Psoas muscle (tissue), 8 donors: Measurements from ENCODE around the gene UBAP1L. TPM values are rescaled to one million over a fixed set of nuclear protein-coding genes. Genes with fewer than 3 reads are reported as not detected.
A peak's percentile ranks its signal among the peaks of the same experiment; 100 is the strongest.
"Not testable (repeated sequence)": the region's sequence is repeated elsewhere in the genome, so short reads cannot be mapped to it uniquely, and the experiment has no call there.

Experiments
- ATAC-seq, 4 donors: fragments of 200-7000 bp; cut with Tn5 transposase; one replicate each; pipeline ENCODE4 v1.9.1; 2020; ENCODE audit warnings: moderate library complexity in 3 of 4, mild to moderate bottlenecking in 2 of 4
- DNase-seq, 2 donors: peaks; one replicate each; pipeline ENCODE4 v3.0.0-alpha.2; 2020
- H3K27ac ChIP-seq: fragments of 200-600 bp; one replicate; pipeline ENCODE4 v1.8.0; 2022
- H3K27me3 ChIP-seq, 3 donors: fragments of 200-600 bp in 1 of 3; one replicate each; pipeline versions ENCODE4 v1.6.1 to v1.8.0; 2013 to 2022; ENCODE audit warnings: low read length in 2 of 3, mild to moderate bottlenecking in 2 of 3, moderate library complexity in 1 of 3; ENCODE audit not compliant: insufficient read depth in 3 of 3
- H3K36me3 ChIP-seq, 2 donors: fragments of 200-600 bp in 1 of 2; one replicate each; pipeline versions ENCODE4 v1.6.1 to v1.8.0; 2013 to 2022; ENCODE audit warnings: low read depth in 1 of 2, mild to moderate bottlenecking in 1 of 2, moderate library complexity in 1 of 2; ENCODE audit not compliant: insufficient read depth in 1 of 2
- H3K4me1 ChIP-seq: fragments of 200-600 bp; one replicate; pipeline ENCODE4 v1.8.0; 2022
- H3K4me3 ChIP-seq: fragments of 200-600 bp; one replicate; pipeline ENCODE4 v1.8.0; 2022; ENCODE audit warnings: mild to moderate bottlenecking
- H3K9me3 ChIP-seq: fragments of 200-600 bp; one replicate; pipeline ENCODE4 v1.8.0; 2022
- CTCF ChIP-seq: fragments of 200-600 bp; IDR thresholded peaks from one replicate; pipeline ENCODE4 v1.8.0; 2022; ENCODE audit warnings: antibody characterized with exemption
- WGBS, 3 donors: extraction: QIAGEN DNeasy Blood & Tissue Kit; methylation state at CpG; one replicate each; pipeline versions ENCODE4 v1.1.6 to v1.1.7; 2013; 5-methylcytosine and 5-hydroxymethylcytosine counted together
- intact Hi-C, 2 donors: fragments of 100-400 bp; cut with DNase I; formaldehyde crosslinking; loops; one replicate each; pipeline versions ENCODE4 v1.11.0 to v1.14.2; 2022
- polyA plus RNA-seq, 3 donors: library from polyadenylated mRNA; stranded (reverse); fragments of 200-250 nt; gene quantifications; one replicate each; pipeline ENCODE4 v1.2.3, GENCODE V29; 2013
- total RNA-seq, 4 donors: library from RNA; stranded (reverse); fragmentation: NEBNext Ultra II Directional in 2 of 4; extraction: Animal tissue kit (Norgen Biotek cat#: 25700) in 2 of 4; gene quantifications; one replicate each; pipeline versions ENCODE4 v1.2.1 to v1.2.4, GENCODE V29; 2021 to 2023
- donor health status: healthy with polysubstance abuse.
- donor health status: DM: no; HTN: no; CAD: no; lungs with moderate emphysema.
- donor health status: Bipolar disorder and iron deficiency.
- donor health status: healthy.
- donor health status: DM: yes; HTN: yes; CAD: no.
- donor health status: DM: no; HTN: no; CAD: no.
- donor health status: DM: no; HTN: no; CAD: no.
- donor health status: DM: yes; HTN: yes; CAD: no.

The UBAP1L gene
- total and polyA plus RNA-seq, 7 donors: 0.79 to 2.8 (median 1.1) TPM

- TF ChIP-seq CTCF: no peak
- peak in 1 of 4 donors; percentile 71 for ATAC-seq
- H3K4me3 ChIP-seq: no peak overlapping the region
- peaks cover 13% of the 10 kb centered on the region for H3K4me1 ChIP-seq
- no peaks in the 10 kb centered on the region for H3K27me3 ChIP-seq
- WGBS, 3 donors: 69 to 85% (median 76%) methylated on average over 14 of the region's 14 CpGs
- intact Hi-C loops: no loop called here
- no peak for DNase-seq
- no peak overlapping the region for H3K27ac ChIP-seq
- no peaks in the 10 kb centered on the region for H3K9me3 ChIP-seq
- peaks cover 4 to 33% of the 10 kb centered on the region in 2 donors for H3K36me3 ChIP-seq
These were observed 20.6 kb downstream of the UBAP1L start for GRCh38 chr15:65094294-65094995.

GRCh38 chr15:65093793-65094170 is 21.2 kb downstream of the UBAP1L start:
- DNase-seq, ATAC-seq, H3K9me3 ChIP-seq, H3K27me3 ChIP-seq, intact Hi-C loops, H3K27ac ChIP-seq, H3K4me3 ChIP-seq: not testable (repeated sequence)
- H3K4me1 ChIP-seq: peaks cover 17% of the 10 kb centered on the region
- peaks cover 4 to 26% of the 10 kb centered on the region in 2 donors for H3K36me3 ChIP-seq
- WGBS, 3 donors: 93 to 96% (median 94%) methylated on average over 13 of the region's 13 CpGs

GRCh38 chr15:65092911-65093792 is 21.8 kb downstream of the UBAP1L start:
- Histone ChIP-seq H3K27ac (no peak overlapping the region), H3K4me3 (no peak overlapping the region), H3K36me3 (peaks cover 3 to 20% of the 10 kb centered on the region in 2 donors), H3K27me3 (no peaks in the 10 kb centered on the region), H3K9me3 (no peaks in the 10 kb centered on the region), H3K4me1 (peaks cover 19% of the 10 kb centered on the region)
- no peak for DNase-seq
- 82 to 88% (median 83%) methylated on average over 16 to 17 of the region's 17 CpGs for whole genome bisulfite sequencing, 3 donors
- no peak for TF ChIP-seq CTCF
- ATAC-seq: no peak
- intact Hi-C loops: no loop called here

GRCh38 chr15:65091946-65092770 is 22.8 kb downstream of the UBAP1L start:
- H3K4me1 ChIP-seq: peaks cover 27% of the 10 kb centered on the region
- DNase-seq: no peak

More at GRCh38 chr15:65091946-65092770, 22.8 kb downstream of the UBAP1L start:
- H3K9me3 ChIP-seq: no peaks in the 10 kb centered on the region
- H3K4me3 ChIP-seq: no peak overlapping the region
- no peak overlapping the region for H3K27ac ChIP-seq
- no peaks in the 10 kb centered on the region for H3K27me3 ChIP-seq
- no peak for ATAC-seq
- peaks cover 0 to 10% of the 10 kb centered on the region in 2 donors for H3K36me3 ChIP-seq
- WGBS, 3 donors: 70 to 75% (median 71%) methylated on average over 12 of the region's 12 CpGs
- intact Hi-C loops: no loop called here
- no peak for TF ChIP-seq CTCF
